Glomerular endothelial cell (primary cell): Measurements from ENCODE around the gene TOR4A. TPM values are rescaled to one million over a fixed set of nuclear protein-coding genes. Genes with fewer than 3 reads are reported as not detected.
"Not testable (repeated sequence)": the region's sequence is repeated elsewhere in the genome, so short reads cannot be mapped to it uniquely, and the experiment has no call there.

ENCODE experiments used
- DNase-seq: peaks from one replicate; pipeline ENCODE4 v3.0.0-alpha.2; 2011; ENCODE audit warnings: low read depth, low spot score; ENCODE audit errors: extremely low read depth
- total RNA-seq: library from RNA; depleted of rRNA; stranded (reverse); fragments of >200 nt; gene quantifications from 2 replicates; pipeline ENCODE4 v1.2.3, GENCODE V29; 2015

TOR4A gene
- total RNA-seq, 1 donor from 2014 or later = 81.4 TPM

DNA sequence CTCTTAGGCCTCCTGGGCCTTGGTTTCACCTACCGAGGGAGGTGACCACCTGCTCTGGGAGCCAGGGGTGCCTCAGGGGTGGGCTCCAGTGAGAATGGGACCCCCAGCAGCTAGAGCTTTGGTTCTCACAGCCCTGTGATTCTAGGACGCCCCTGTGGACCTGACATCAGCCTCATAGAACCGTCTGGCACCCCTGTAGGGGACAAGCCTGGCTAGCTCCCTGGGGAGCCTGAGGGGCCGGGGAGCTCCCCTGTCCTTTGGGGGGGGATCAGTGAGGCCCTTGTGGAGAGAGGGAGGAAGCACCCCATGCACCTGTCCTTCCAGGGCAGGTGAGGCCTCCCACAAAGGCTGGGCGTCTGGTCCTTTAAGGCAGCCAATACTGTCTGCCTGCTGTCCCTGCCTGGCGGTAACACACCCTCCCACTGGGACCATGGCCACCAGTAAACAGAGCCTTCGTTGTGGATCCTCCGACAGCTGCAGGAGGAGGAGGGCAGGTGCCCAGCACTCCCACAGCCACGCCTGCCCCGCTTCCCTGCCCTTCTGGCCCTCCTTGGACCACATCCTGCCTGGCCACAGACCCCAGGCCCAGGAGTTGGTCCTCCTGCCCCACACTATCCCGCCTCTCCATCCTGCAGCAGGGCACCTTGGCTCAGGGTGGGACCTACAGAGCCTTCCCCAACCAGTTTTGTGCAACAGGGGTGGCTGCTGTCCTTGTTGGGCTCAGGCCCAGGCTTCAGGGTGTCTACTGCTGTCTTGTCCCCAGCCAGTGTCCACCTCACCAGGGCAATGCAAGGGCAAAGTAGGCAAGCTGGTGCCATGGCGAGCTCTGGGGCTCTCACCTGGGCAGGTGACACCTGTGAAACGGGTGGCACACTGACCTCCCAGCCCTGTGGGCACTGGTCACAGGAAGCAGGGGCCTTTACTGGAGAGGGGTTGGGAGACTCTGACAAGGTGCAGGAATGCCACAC, 39.5 kb upstream of the TOR4A start:
- no peak for DNase-seq

DNA sequence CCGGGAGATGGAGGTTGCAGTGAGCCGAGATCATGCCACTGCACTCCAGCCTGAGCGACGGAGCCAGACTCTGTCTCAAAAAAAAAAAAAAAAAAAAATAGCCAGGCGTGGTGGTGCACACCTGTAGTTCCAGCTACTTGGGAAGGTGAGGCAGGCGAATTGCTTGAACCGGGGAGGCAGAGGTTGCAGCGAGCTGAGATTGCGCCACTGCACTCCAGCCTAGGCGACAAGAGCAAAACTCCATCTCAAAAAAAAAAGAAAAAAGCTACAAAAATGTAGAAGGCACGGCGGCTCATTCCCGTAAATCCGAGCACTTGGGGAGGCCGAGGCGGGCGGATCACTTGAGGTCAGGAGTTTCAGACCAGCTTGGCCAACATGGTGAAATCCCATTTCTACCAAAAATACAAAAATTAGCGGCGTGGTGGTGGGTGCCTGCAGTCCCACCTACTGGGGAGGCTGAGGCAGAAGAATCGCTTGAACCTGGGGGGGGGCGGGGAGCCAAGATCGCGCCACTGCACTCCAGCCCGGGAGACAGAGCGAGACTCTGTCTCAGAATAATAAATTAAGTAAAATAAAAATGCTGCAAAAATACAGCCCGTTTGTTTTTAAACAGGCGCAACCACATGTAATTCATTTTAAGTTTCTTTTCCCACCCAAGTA, 37.9 kb upstream of the TOR4A start:
- DNase-seq = not testable (repeated sequence)

DNA sequence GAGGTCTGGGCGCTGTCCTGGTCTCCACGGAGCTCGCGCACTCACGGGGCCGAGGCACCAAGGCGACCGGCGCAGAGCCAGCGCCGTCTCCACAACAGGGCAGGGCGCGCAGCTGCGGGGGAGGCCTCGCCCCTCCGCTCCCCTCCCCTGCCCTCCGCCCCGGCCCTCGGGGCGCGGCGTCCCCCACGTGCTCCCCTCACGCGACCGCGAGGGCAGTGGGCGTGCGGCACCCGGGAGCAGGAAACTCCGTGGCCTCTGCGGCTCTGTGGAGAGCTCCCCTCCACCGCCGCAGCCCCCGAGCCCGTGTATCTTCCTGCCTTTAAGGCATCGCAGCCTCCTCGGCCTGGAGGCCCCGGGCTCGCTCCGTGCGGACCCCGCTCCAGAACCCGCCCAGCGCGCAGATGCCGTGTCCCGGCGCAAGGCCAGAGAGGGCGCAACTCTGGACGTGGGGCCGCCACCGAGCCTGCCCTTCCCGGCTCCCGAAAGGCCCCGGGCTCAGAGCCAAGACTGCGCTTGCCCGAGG, 37.1 kb upstream of the TOR4A start:
- DNase-seq = no peak

DNA sequence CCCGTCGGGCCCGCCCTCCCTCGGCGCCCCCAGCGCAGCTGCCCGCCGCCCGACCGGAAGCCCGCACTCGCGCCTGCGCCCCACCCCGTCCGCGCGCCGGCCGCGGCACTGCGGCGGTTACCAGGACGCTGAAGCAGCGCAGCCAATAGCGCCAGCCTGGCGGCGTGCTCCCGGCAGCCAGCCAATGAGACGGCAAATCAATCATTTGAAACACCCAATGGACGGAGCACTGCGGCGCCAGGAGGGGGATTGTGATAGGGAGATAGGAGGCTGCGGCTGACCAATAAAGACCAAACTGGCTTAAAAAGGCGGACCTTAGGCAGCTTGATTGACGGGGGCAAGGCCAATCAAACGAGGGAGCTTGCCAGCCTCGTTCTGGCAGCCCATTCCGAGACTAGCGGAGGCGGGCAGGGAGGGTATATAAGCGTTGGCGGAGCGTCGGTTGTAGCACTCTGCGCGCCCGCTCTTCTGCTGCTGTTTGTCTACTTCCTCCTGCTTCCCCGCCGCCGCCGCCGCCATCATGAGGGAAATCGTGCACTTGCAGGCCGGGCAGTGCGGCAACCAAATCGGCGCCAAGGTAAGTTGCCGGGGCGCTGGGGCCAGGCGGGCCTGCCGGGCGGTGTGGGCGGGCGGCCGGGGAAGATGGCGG, 36.6 kb upstream of the TOR4A start, which contains the start of gene TUBB4B:
Gene TUBB4B, plus strand, starts transcription at position 447 of the 649 bp plus-strand sequence. Its CDS starts 74 bp downstream, at position 521.
- peak; percentile 97 for DNase-seq

DNA sequence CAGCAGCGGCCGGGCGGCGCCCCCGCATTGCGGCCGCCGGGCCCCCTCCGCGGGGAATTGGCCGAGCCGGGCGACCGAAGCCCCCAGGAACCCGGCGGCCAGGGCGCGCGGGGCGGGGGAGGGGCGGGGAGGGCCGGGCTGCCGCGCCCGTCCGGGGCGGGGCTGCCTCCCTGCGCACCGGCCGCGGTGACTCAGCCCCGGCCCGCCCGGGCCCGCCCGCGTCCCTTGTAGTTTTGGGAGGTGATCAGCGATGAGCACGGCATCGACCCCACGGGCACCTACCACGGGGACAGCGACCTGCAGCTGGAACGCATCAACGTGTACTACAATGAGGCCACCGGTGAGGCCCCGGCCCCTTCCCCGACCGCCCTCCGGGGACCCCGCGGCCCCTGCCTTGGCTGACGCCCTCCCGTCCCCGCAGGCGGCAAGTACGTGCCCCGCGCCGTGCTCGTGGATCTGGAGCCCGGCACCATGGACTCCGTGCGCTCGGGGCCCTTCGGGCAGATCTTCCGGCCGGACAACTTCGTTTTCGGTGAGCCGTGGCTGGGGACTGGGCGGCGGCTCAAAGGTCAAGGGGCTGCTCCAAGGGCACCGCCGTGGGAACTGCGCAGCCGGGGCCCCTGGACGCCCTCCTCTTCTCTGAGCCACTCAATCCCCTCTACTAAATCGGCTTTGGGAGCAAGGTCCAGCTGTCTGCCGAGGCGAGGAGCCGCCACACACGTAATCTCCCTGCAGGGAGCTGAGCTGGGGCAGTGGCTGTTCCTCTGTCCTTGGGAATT, 35.8 kb upstream of the TOR4A start:
- DNase-seq = no peak

DNA sequence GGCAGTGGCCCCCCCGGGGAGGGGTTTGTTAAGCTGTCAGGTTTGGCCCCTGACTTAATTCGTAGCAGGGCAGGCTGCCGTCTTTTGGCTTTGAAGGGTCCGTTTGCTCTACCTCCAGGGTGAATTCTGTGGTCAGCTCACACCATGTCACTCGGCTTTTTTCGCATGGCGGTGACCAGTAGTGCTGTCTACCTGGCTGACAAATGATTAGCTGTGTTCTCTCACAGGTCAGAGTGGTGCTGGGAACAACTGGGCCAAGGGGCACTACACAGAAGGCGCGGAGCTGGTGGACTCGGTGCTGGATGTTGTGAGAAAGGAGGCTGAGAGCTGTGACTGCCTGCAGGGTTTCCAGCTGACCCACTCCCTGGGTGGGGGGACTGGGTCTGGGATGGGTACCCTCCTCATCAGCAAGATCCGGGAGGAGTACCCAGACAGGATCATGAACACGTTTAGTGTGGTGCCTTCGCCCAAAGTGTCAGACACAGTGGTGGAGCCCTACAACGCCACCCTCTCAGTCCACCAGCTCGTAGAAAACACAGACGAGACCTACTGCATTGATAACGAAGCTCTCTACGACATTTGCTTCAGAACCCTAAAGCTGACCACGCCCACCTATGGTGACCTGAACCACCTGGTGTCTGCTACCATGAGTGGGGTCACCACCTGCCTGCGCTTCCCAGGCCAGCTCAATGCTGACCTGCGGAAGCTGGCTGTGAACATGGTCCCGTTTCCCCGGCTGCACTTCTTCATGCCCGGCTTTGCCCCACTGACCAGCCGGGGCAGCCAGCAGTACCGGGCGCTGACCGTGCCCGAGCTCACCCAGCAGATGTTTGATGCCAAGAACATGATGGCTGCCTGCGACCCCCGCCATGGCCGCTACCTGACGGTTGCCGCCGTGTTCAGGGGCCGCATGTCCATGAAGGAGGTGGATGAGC, 35.0 kb upstream of the TOR4A start:
- no peak for DNase-seq

DNA sequence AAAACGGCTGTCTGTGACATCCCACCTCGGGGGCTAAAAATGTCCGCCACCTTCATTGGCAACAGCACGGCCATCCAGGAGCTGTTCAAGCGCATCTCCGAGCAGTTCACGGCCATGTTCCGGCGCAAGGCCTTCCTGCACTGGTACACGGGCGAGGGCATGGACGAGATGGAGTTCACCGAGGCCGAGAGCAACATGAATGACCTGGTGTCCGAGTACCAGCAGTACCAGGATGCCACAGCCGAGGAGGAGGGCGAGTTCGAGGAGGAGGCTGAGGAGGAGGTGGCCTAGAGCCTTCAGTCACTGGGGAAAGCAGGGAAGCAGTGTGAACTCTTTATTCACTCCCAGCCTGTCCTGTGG, 34.3 kb upstream of the TOR4A start:
- not testable (repeated sequence) for DNase-seq

DNA sequence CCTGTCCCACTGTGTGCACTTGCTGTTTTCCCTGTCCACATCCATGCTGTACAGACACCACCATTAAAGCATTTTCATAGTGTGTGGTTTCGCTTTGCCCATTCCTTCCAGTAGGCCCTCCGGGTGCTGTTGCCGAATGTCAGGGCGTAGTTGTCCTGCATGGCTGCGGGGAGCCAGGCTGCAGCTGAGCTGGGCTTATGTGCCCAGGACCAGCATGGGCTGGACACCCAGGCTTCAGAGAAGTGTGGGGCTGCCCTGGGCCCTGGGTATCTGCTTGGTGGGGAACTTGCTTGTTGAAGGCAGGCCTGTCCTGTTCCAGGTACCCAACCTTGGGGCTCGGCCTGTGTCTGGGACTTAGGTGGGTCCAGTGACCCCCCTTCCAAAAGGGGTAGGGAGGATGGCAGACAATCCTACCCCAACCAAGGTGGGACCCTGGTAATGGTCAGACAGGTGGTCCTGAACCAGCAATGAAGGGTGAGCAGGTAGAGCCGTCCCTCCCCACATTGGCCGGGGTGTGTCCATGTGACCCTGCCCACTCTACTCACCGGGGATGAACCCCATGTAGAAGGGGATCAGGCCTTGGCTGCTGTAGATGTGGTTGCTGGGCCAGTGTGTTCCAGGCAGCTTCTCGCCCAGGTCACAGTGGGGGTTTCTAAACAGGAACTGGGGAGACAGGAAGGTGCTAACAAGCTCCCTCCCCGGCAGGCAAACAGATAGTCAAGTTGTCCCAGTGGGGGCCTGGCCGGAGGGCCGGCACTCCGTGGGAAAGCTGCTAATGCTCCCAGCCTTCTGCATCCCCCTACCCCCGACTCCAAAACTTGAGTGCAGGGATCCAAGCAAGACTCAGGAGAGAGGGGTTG, 33.7 kb upstream of the TOR4A start:
- DNase-seq = no peak

DNA sequence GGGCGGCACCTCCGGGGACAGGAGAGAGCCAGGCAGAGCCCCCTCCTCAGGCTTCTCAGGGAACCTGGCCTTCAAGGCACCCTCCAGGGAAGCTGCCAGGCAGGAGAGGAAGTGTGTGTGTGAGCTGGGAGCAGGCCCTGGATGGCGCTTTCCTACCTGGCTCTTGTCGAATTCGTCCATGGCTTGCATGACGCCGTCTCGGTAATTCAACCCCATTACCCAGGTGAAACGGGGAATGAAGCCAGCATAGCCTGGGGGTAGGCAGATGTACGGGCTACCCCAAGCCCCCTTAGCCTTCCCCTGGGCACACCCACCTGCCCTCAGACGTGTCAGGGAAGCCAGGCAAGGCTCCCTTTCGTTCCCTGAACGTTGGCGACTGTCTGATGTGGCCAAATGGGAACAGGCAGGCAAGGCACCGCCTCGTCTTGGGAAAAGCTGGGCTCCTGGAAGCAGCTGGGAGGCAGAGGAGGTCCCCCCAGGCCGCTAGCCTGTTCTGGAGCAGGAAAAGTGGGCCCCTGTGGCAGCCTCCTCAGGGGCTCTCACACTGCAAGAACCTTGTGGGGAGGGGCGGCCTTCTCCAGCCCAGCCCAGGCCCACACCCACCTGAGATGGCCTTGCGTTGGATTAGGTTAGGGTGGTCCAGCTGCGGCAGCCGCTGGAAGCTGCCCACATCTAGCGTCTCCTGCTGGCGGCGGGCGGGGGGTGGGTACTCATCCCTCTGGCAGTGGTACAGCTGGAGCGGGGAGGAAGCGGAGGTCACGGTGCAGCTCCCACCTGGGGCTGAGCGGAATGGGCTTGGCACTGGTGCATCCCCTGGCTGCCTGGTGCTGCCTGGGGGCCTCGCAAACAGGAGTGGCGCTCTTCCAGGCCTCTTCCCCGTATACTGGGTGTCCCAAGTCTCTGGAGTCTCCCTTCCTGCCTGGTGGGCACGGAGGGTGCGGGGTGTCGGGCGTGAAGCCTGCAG, 32.8 kb upstream of the TOR4A start:
- DNase-seq = no peak

DNA sequence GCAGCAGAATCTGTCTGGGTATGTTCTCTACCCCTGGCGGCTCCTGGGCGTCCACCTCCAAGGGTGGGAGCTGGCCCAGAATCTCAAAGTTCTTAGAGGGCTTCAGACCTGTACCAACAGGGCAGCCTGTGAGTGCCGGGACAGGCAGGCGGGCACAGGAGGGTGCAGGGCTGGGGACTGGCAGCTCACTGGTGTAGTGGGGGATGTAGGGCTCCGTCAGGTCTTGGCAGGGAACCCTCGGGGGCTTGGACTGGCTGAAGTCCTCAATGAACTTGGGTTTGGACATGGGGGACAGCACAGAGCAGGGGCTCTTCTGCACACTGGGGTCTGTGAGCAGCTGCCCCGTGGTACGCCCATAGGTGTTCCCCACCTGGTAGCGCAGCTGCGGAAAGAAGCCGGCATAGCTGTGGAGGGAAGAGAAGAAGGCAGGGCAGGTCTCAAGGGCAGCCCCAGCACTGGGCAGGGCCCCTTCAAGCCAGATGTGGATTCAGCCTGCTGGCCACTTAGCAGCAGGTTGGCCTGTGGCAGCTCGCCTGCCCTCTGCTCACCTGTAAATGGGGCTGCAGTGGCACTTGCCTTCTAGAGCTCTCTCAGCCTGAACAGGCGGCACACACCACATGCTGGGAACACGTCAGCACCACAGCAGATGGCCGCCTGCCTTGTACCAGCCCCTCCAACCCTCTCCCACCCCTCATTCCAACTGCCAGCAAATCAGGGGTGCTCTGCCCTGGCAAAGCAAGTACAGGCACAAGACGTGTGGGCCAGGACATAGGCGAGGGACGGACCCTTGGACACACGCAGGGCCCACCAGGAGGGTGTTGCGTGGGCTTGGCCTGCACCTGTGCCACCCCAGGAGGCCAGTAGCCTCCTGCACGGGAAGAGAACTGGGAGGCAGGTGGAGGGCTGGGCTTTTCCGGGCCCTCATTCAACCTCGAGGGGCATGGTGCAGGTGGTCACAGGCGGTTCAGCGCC, 31.8 kb upstream of the TOR4A start:
- DNase-seq = no peak

DNA sequence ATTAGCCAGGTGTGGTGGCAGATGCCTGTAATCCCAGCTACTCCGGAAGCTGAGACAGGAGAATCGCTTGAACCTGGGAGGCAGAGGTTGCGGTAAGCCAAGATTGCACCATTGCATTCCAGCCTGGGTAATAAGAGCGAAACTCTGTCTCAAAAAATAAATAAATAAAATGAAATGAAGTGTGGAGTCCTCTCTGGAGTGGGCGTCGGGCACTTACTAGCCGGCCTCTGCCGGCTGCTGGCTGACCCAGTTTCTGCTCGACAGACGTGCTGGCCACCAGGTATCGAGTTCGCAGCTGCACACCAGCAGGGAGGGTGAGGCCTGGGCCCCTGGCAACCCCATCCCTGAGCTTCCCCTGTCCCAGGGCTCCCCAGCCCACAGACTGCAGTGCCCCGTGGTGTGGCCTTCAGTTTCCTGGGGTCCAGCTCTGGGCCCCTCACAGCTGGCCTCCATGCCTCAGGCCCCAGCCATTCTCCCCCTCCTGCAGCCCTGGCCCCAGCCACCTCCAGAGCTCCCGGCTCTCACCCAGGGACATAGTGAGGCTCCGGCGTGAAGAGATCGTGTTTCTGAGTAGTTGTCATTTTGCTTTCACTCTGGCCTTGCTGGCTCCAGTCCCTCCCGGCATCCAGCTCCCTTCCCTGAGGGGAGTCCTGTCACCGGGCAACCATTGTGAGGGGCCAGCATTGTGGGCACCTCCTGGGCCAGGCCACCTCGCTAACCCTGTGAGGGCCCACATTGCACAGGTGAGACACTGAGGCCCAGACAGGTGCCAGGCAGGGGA, 30.2 kb upstream of the TOR4A start:
- no peak for DNase-seq

DNA sequence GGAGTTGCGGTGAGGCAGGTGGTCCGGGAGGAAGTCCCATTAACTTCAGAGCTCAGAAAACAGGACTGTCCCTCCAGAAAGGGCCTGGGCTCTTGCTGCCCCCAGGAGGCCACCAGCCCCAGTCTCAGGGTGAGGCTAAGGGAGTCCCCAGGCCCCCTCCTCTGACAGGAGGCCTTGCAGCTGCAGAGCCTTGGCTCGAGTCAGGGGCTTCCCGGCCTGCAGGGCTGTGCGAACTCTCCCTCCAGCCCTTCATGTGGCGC, 29.7 kb upstream of the TOR4A start:
- no peak for DNase-seq

DNA sequence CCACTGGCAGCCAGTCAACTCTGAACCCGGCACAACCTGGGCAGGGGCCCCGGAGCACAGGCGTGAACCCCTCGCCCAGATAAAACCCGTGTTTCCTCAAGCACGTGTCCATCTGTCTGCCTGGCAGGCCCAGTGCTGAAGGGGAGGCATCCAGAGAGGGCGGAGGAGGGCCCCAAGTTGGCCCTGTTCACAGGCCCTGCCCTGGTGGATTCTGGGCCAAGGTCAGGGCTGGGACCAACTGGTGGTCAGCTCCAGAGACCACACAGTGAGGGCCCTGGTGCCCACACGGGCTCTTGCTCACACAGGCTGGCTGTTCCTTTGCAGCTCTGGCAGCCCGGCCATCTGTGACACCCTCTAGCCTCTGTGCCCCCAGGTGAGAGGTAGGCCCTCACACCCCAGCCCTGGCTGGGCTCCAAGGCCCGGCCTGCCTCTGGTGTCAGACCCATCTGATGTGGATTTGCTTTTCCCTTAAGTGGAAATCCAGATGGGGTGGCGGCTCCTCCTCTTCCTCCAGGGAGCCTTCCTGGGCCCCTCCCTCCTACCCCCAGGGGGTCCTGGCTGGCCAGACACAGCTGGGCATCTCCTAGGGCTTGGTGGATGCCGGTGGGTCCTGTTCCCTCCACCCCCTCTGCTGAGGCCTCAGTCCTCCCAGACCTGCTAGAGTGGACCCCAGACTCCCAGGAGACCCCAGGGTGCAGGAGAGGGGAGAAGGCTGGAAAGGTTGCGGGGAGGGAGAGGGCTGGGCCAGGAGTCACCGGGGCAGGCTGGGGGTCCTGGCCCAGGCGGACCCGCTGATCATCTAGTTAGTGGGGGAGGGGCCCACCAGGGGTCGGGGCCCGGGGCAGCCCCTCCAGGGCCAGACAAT, 27.0 kb upstream of the TOR4A start:
- DNase-seq = no peak

DNA sequence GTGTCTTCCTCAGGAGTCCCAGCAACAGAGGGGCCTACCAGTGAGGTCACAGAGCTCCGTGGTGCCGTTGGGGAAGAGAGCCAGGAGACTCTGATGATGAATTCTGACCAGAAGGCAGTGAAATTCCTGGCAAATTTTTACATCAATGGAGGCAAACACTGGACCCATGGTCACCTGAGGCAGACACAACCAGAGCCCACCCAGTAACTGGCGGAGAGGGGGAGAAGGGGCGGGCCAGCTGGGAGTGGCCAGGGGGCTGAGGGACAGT, 26.4 kb upstream of the TOR4A start, which contains the start of gene STPG3:
Gene STPG3, plus strand, starts transcription at position 93 of the 268 bp plus-strand sequence. Its CDS starts 1 bp downstream, at position 94.
- DNase-seq = no peak
